HS-5 (cell line): Measurements from ENCODE around the gene ZFYVE21.

Experiments
- DNase-seq: peaks from one replicate; pipeline ENCODE4 v3.0.0-alpha.2; 2012; ENCODE audit warnings: low read depth

ZFYVE21 gene

GRCh38 chr14:103725001-103725682 is 9.5 kb downstream of the ZFYVE21 start:
- no peak for DNase-seq

DNA sequence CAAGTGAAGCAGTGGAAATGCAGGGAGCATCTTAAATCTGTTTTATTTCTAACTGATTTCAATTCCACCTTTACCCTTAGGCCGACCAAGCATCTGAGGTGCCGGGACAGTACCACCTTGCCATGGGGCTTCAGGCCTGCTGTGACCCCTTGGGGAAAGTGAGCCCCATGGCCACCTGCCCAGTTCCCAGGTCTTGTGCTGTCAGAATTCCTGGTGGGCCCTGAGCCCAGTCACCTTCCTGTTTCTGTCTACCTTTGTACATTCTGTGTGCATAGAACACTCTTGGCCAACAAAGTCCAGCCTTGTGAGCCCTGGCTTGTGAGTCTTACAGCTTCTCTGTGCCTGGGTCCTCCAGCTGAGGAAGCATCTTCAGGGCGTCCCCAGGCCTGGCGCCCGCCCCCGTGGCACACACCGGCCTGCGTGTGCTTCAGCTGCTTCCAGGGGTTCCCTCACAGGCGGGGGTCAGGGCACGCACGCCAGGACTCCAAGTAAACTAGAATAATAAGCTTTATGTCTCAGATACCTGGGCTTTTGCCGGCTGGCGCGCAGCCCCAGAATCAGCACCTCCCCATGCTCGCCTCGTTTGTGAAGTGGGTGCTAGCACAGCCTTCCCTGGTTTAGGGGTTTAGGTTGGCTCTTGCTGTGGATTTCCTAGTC is 10.3 kb downstream of the ZFYVE21 start:
- no peak for DNase-seq

GRCh38 chr14:103726474-103726873 is 10.9 kb downstream of the ZFYVE21 start:
- no peak for DNase-seq

DNA sequence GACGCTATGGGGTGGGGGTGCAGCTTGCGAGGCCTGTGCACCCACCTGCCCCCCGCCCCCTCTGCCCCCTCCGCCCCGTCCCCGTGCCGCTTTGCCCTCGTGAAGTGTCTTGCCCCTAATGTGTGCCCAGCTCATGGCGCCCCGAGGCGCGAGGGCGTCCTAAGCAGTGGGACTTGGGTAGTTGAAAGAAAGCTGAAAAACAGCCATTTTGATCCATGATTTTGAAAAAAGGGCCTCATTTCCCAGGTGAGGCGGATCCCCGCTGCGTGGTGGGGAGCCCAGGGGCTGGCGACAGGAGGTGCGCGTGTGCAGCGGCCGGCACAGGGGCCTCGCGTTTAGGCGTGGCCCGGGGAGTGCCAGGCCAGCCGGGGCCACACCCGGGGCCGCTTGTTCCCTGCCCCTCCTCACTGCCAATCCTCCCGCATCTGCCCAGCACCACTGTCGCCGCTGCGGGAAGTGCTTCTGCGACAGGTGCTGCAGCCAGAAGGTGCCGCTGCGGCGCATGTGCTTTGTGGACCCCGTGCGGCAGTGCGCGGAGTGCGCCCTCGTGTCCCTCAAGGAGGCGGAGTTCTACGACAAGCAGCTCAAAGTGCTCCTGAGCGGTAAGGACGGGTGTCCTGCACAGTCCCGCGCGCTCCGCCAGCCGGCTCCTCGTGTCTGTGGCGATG is 11.8 kb downstream of the ZFYVE21 start:
- DNase-seq, result no peak

- DNase-seq, result no peak
Measured at GRCh38 chr14:103728141-103728540, 12.5 kb downstream of the ZFYVE21 start.

DNA sequence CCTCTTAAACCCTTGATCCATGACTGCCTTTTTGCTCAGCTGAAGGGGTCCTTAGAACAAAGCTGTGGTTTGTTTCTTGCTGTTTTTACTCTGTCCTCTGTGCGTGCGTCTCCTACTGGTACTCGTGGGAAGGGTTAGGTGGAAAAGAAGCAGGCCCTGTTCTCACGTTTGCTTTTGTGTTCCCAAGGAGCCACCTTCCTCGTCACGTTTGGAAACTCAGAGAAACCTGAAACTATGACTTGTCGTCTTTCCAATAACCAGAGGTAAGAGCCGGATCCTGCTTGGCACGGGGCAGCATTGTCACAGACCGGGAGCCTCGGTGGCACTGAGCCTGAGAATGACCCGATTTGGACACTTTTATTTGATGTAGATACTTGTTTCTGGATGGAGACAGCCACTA is 13.1 kb downstream of the ZFYVE21 start:
- no peak for DNase-seq

DNA sequence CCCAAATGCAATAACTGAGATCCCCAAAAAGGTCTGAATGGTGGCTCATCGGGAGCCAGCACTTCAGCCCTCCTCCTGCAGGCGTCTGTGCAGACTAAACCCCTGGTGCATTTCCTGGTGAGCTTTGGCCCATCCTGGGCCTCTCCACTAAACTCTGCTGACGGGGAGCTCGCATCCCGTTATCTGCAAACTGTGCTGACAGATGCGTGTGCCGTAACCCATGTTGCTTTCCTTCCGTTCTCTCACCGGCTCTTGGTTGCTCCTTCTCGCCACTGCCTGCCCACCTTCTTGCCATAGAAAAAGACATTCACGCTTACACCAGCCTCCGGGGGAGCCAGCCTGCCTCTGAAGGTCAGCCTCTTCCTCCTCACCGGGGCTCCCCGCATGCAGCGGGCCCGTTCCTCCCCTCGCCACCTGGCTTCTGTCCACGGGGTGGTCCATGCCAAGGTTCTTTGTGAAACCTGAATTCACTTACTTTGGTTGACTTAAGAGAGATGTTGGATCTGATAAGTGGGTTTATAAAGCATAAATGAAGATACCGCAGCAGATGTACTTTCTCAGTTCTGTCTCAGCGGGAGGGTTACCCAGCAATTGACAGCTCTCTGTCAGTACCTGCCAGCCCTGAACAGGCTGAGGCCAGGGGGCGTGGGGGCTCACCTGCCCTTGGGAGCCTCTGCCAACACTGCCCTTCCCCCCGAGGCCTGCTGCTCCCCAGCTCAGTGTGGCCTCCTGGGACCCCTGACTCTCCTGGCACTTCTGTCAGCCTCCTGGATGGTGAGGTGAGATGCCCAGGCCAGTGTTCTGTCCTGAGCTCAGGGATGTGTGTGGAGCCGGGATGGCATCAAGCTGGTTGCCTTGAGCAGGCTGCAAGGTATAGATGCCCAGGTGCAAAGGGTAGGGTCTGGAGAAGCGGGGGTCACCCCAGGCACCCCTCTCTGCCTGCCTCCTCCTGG is 14.2 kb downstream of the ZFYVE21 start:
- no peak for DNase-seq

DNA sequence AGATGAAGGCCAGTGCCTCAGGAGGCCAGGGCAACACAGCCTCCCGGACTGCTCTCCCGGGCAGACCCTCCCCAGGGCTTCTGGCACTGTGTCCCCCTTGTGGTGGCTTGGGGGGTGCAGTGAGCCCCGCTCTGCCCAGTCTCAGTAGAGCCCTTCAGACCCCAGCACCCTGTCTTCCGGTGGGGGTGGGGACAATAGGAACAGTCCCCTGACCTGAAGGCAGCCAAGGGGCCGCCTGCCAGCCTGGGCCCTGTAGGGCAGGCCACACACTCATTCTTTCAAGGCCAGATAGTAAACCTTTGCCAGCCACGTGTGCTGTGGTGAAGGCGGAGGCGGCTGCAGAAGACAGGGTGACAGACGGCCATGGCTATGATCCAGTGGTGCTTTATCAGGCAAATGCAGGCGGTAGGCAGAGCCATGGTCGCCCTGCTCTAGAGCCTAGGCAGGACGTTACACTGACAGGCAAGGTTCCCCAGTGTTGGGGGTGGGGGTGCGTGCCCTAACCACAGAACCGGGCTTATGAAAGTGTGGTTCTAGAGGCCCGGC is 15.0 kb downstream of the ZFYVE21 start:
- no peak for DNase-seq

DNA sequence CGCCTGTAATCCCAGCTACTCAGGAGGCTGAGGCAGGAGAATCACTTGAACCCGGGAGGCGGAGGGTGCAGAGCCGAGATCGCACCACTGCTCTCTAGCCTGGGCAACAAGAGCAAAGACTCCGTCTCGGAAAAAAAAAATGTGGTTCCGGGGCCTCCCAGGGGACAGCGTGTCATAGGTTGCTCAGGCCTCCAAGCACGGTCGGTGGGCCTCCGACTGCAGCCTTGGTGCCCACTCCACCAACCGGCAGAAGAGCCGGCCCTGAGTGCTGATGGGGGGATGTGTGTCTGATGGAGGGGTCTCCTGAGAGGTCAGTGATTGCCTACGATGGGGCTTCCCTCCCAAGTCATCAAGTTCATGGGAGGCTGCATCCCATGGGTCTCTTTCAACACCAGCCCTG is 15.9 kb downstream of the ZFYVE21 start:
- no peak for DNase-seq

DNA sequence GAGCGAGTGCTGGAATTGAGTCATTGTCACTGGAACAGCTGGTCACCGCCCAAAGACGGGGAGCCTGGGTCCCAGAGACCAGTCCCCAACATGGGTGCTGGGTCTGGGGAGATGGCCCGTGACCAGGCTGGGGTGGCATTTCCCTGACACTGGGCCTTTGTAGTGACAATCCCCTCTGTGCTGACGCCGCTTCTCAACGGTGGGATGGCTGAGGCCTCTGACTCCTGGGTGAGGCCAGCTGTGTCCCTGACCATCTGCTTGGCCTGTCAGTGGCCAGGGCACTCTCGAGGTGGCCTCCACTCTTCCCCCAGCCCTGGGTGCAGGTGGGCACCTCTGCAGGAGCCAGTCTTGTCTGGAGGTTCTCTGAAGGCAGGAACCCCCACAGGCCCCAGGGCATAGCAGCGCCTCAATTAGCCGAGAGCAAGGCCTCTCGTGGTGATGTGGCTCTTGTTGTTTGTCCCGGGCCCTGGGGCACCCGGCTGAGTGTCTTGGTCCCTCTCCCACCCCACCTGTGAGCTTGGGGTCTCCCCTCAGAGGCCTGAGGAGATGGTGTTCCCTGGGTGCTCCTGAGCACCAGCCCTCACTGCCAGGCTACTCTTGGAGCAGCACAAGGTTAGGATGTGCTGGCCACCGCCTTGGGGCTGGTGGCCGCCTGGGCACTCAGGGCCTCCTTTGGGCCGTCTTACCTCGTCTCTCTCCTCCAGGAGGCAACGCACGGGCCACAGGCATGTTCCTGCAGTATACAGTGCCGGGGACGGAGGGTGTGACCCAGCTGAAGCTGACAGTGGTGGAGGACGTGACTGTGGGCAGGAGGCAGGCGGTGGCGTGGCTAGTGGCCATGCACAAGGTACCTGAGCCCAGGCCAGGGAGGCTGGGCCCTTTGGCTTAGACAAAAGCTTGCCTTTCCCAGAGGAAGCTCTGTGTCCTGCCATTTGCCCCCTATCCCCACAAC is 16.6 kb downstream of the ZFYVE21 start:
- no peak for DNase-seq

DNA sequence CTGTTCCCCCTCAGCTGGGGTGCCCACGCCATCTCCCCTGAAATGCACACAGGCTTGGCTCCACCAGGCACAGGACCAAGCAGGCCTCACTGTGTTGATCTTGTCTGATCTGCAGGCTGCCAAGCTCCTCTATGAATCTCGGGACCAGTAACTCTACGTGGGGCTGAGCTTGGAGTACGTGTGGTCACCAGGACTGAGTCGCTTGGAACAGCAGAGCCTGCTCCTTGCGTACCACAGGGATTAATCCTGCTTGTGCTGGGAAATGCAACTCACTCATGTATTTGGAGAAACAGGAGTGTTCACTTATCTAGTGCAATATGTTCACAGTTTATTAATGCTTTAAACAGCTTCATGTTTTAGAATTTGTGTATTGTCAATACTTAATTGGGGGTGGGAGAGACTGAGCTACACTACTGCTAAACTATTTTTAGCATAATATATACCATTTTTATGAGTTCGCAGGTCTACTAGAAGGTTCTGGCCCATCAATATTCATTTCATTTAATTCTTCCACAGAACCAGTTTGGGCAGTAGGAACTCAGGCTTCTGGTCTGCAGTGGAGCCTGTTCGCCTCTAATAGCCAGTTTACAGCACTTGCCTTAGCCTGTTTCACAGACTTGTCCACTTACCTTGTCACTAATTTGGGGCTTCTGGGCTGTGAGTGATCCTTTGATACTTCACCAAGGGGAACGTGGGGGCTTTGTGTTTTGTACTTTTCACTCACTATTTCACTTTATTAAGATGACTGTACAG is 17.4 kb downstream of the ZFYVE21 start:
- no peak for DNase-seq

- DNase-seq, result no peak
Measured at GRCh38 chr14:103733651-103734050, 18.0 kb downstream of the ZFYVE21 start.

- no peak for DNase-seq
Measured at GRCh38 chr14:103734081-103734888, 18.7 kb downstream of the ZFYVE21 start.

DNA sequence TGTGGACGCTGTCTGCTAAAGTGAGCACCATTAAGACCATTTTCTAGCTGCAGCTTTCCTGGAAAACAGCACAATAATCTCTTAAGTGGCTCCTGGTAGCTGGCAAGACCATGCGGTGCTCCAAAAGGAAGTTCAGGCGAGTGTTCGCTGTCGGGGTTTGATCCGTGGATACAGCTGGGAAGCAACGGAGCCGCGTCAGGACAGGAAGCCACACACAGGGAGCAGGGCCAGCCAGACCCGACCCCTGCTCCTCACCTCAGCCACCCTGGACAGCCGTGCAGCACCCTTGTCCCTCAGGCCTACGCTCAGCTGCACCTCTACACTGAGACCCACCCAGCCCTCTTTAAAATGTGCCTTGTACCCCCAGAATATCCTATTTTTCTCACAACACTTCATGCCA is 19.4 kb downstream of the ZFYVE21 start:
- no peak for DNase-seq

DNA sequence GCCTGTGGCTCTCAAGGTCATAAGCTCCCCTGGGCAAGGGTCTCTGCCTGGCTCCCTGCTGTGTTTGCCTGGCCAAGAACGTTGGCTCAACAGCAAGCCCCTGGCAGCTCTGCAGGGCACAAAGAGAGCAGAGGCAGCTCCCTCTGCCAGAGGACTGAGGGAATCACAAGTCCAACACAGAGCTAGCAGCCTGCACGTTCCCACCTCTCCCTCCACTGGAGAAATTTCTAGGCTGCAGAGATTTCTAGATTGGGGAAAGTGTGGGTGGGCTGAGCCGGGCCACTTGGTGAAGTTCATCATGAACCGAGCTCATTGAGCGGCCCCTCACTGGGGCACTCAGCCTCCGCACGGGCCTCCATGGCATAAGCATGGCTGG is 19.8 kb downstream of the ZFYVE21 start:
- no peak for DNase-seq

- DNase-seq, result no peak
Measured at GRCh38 chr14:103735815-103736545, 20.4 kb downstream of the ZFYVE21 start.

- DNase-seq, result no peak
Measured at GRCh38 chr14:103736546-103737431, 21.2 kb downstream of the ZFYVE21 start.
